Measurements from ENCODE around the gene NDUFB2. TPM values are rescaled to one million over a fixed set of nuclear protein-coding genes. Genes with fewer than 3 reads are reported as not detected.
A peak's percentile ranks its signal among the peaks of the same experiment; 100 is the strongest.

The NDUFB2 gene
- total and polyA plus RNA-seq, 9 of the 15 experiments (the other 6 are each of a cell fraction or from before 2014, with no cell fraction given): 220 to 2,075 (median 320) TPM

DNA sequence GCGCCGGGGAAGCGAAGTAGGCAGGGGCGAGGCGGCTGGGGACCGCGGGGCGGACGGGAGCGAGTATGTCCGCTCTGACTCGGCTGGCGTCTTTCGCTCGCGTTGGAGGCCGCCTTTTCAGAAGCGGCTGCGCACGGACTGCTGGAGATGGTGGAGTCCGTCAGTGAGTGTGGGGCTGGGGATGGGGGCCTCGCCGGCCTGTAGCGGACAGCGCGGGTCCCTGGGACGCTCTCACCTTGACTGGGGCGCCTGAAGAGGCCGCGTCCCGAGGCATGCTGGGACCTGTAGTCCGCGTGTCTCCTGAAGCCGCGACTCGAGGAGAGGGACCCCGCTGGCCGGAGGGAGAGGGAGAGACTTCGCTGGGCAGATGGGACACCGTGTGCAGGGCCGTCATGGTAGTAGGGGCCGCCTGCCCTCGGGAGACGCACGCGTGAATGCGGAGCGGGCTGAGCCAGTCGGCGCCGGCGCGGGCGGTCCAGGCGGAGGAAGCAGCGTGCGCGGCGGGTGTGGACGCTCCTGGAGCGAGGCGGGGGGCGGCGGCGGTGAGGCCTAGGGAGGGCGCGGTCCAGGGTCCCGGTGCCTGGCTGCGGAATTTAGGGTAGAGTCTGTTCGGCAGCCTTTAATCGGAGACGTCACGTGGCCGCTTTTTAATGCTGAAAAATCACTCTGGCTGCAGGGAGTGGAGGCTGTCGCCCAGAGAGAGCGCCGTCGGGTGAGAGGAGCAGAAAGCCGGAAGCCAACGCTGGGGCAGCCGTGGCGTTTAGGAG lies at the start of gene NDUFB2 (continued):
- 0 out of 2 replicates have a peak, but pooled peaks have one; percentile 5 for TF ChIP-seq HLTF (IDR thresholded peaks at IDR 0.05)
- TF ChIP-seq POLR2AphosphoS2 (IDR thresholded peaks at IDR 0.05; ENCODE audit: low read length): peak; percentile 94
- TF ChIP-seq, protein P1, sequence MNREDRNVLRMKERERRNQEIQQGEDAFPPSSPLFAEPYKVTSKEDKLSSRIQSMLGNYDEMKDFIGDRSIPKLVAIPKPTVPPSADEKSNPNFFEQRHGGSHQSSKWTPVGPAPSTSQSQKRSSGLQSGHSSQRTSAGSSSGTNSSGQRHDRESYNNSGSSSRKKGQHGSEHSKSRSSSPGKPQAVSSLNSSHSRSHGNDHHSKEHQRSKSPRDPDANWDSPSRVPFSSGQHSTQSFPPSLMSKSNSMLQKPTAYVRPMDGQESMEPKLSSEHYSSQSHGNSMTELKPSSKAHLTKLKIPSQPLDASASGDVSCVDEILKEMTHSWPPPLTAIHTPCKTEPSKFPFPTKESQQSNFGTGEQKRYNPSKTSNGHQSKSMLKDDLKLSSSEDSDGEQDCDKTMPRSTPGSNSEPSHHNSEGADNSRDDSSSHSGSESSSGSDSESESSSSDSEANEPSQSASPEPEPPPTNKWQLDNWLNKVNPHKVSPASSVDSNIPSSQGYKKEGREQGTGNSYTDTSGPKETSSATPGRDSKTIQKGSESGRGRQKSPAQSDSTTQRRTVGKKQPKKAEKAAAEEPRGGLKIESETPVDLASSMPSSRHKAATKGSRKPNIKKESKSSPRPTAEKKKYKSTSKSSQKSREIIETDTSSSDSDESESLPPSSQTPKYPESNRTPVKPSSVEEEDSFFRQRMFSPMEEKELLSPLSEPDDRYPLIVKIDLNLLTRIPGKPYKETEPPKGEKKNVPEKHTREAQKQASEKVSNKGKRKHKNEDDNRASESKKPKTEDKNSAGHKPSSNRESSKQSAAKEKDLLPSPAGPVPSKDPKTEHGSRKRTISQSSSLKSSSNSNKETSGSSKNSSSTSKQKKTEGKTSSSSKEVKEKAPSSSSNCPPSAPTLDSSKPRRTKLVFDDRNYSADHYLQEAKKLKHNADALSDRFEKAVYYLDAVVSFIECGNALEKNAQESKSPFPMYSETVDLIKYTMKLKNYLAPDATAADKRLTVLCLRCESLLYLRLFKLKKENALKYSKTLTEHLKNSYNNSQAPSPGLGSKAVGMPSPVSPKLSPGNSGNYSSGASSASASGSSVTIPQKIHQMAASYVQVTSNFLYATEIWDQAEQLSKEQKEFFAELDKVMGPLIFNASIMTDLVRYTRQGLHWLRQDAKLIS (CRISPR knock-in tag; IDR thresholded peaks at IDR 0.05): peak; percentile 78
- TF ChIP-seq ZNF282 (CRISPR knock-in tag; IDR thresholded peaks at IDR 0.05): peak; percentile 83; the same call in 1 of the 2 replicates
- no peak for TF ChIP-seq MAFF (IDR thresholded peaks at IDR 0.05; ENCODE audit: low read length)
- peak; percentile 99 for TF ChIP-seq KAT7 (CRISPR knock-in tag; IDR thresholded peaks at IDR 0.05; ENCODE audit: borderline replicate concordance)
- TF ChIP-seq MLLT1 (IDR thresholded peaks at IDR 0.05): peak in 1 of 2 experiments; percentile 21; a peak in 1 of 4 replicates
- TF ChIP-seq ZNF77 (CRISPR knock-in tag; IDR thresholded peaks at IDR 0.05): no peak
- TF ChIP-seq MTA1 (IDR thresholded peaks at IDR 0.05; ENCODE audit: borderline replicate concordance): peak; percentile 88; the same call in 1 of the 2 replicates
- no peak for TF ChIP-seq SMARCB1 (IDR thresholded peaks at IDR 0.05; ENCODE audit: insufficient read length, low read depth)
- TF ChIP-seq ZNF12 (CRISPR knock-in tag; IDR thresholded peaks at IDR 0.05): peak; percentile 84; the same call in 1 of the 2 replicates
- TF ChIP-seq ZNF121 (CRISPR knock-in tag; conservative IDR thresholded peaks at IDR 0.05): no peak; the same call in 1 of the 2 replicates
- TF ChIP-seq, protein P2, sequence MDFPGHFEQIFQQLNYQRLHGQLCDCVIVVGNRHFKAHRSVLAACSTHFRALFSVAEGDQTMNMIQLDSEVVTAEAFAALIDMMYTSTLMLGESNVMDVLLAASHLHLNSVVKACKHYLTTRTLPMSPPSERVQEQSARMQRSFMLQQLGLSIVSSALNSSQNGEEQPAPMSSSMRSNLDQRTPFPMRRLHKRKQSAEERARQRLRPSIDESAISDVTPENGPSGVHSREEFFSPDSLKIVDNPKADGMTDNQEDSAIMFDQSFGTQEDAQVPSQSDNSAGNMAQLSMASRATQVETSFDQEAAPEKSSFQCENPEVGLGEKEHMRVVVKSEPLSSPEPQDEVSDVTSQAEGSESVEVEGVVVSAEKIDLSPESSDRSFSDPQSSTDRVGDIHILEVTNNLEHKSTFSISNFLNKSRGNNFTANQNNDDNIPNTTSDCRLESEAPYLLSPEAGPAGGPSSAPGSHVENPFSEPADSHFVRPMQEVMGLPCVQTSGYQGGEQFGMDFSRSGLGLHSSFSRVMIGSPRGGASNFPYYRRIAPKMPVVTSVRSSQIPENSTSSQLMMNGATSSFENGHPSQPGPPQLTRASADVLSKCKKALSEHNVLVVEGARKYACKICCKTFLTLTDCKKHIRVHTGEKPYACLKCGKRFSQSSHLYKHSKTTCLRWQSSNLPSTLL (IDR thresholded peaks at IDR 0.05): no peak
- no peak for TF ChIP-seq TFAM (CRISPR knock-in tag; conservative IDR thresholded peaks at IDR 0.05)
- peak; percentile 99 for TF ChIP-seq KDM5B (IDR thresholded peaks at IDR 0.05; ENCODE audit: insufficient replicate concordance, low read depth, low read length)
- TF ChIP-seq POLR2AphosphoS5 (IDR thresholded peaks at IDR 0.05; ENCODE audit: control insufficient read depth, insufficient read depth, low read depth, low read length): peak; percentile 94
- TF ChIP-seq TCF7L2 (IDR thresholded peaks at IDR 0.05; ENCODE audit: low read depth, low read length): no peak
- TF ChIP-seq, protein P3, sequence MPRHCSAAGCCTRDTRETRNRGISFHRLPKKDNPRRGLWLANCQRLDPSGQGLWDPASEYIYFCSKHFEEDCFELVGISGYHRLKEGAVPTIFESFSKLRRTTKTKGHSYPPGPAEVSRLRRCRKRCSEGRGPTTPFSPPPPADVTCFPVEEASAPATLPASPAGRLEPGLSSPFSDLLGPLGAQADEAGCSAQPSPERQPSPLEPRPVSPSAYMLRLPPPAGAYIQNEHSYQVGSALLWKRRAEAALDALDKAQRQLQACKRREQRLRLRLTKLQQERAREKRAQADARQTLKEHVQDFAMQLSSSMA (CRISPR knock-in tag; IDR thresholded peaks at IDR 0.05): peak; percentile 91; the same call in 1 of the 2 replicates
- TF ChIP-seq TCF7 (IDR thresholded peaks at IDR 0.05; ENCODE audit: borderline replicate concordance): peak; percentile 24
- TF ChIP-seq RFX7 (CRISPR knock-in tag; IDR thresholded peaks at IDR 0.05): no peak

Measured in K562 (cell line).